ENCODE data around the gene KLHL29.

- TF ChIP-seq EP300 (IDR thresholded peaks at IDR 0.05; ENCODE audit: borderline replicate concordance): no peak
- no peak for TF ChIP-seq TAF1 (IDR thresholded peaks at IDR 0.05; ENCODE audit: low read depth)
- no peak for TF ChIP-seq USF1 (IDR thresholded peaks at IDR 0.05)
- no peak for TF ChIP-seq REST (IDR thresholded peaks at IDR 0.05; ENCODE audit: low read depth)
- no peak for TF ChIP-seq TEAD4 (IDR thresholded peaks at IDR 0.05)
These were observed 91.8 kb downstream of the KLHL29 start for GRCh38 chr2:23476786-23477185.

All from Ishikawa (cell line).